Measurements from ENCODE around the gene PIP4P1.
"Not testable (repeated sequence)": the region's sequence is repeated elsewhere in the genome, so short reads cannot be mapped to it uniquely, and the experiment has no call there.

PIP4P1 gene

DNA sequence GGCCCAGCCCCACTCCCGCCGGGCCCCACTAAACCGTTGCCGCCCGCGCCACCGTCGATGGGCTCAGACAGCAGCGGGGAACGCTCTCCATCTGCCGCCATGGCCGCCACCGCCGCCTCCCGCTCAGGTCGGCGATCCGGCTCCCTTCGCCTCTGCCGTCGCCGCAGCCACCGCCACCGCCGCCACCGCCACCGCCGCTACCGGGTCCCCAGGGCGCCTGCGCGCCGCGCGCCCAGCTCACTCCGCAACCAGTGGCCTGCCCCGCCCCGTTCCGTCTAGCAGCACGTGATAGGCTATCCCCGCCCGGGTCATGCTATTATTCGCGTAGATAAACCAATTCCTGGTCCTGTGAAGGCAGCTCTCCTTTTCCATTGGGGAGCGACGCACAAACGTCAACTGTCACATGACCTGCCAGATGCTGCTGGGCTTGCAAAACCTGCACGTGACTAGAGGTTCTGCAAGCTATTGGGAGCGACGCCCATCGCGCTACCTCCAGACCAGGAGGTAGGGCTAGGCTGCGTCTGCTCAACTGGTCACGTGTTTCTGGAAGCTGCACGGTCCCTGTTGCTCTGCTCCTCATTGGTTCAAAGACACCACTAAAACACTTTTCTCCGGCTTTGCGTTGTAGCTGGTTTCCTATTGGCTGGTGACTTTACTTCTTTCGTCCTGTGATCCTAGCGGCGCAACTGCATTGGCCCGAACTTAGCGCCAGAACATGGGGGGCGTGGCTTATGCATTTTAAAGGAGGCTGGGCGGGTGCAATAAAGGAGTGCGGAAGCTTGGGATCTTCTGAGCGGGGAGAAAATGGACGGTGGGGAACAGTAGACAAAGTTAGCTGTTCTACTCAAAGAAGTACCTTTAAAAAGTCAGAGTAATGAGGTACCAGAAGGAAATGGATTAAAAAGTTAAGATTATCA lies at the start of gene PIP4P1:
Gene PIP4P1, minus strand, starts transcription at position 210 of the 917 bp plus-strand sequence. Its CDS starts 109 bp downstream, at position 101.
- DNase-seq (ENCODE audit: low read depth): peak; percentile 100
- TF ChIP-seq, protein P1, sequence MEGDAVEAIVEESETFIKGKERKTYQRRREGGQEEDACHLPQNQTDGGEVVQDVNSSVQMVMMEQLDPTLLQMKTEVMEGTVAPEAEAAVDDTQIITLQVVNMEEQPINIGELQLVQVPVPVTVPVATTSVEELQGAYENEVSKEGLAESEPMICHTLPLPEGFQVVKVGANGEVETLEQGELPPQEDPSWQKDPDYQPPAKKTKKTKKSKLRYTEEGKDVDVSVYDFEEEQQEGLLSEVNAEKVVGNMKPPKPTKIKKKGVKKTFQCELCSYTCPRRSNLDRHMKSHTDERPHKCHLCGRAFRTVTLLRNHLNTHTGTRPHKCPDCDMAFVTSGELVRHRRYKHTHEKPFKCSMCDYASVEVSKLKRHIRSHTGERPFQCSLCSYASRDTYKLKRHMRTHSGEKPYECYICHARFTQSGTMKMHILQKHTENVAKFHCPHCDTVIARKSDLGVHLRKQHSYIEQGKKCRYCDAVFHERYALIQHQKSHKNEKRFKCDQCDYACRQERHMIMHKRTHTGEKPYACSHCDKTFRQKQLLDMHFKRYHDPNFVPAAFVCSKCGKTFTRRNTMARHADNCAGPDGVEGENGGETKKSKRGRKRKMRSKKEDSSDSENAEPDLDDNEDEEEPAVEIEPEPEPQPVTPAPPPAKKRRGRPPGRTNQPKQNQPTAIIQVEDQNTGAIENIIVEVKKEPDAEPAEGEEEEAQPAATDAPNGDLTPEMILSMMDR (conservative IDR thresholded peaks at IDR 0.05; ENCODE audit: control insufficient read depth, insufficient read depth, low read depth, low read length): no peak
- peak within 1 kb of the TSS; percentile 87 for H3K4me3 ChIP-seq (ENCODE audit: control insufficient read depth, low read depth, low read length)

DNA sequence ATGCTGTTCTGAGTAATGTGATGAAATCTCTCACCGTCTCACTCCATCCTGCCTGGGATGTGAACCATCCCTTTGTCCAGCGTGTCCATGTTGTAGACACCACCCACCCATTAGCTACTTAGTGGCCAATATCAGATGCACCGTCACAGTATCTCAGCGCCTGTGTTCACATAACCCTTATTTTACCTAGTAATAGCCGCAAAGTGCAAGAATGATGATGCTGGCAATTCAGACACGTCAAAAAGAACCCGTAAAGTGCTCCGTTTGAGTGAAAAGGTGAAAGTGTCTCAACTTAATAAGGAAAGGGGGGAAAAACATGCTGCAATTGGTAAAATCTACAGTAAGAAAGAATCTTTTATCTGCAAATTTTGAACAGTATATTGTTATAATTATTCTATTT lies 47.1 kb upstream of the PIP4P1 start:
- H3K4me3 ChIP-seq (ENCODE audit: control insufficient read depth, low read depth, low read length): no peak overlapping the region
- TF ChIP-seq, protein P1 (conservative IDR thresholded peaks at IDR 0.05; ENCODE audit: control insufficient read depth, insufficient read depth, low read depth, low read length): no peak
- no peak for DNase-seq (ENCODE audit: low read depth)

DNA sequence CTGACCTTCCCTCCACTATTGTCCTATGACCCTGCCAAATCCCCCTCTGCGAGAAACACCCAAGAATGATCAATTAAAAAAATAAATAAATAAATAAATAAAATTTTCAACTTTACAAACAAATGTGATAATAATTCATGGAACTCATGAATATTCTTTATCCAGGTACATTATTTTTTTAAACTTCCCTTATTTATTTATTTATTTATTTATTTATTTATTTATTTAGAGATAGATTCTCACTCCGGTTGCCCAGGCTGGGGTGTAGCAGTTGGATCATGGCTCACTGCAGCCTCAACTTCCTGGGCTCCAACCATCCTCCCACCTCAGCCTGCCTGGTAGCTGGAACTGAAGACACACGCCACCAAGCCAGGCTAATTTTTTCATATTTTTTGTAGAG lies 46.3 kb upstream of the PIP4P1 start:
- not testable (repeated sequence) for H3K4me3 ChIP-seq (ENCODE audit: control insufficient read depth, low read depth, low read length); DNase-seq (ENCODE audit: low read depth)

DNA sequence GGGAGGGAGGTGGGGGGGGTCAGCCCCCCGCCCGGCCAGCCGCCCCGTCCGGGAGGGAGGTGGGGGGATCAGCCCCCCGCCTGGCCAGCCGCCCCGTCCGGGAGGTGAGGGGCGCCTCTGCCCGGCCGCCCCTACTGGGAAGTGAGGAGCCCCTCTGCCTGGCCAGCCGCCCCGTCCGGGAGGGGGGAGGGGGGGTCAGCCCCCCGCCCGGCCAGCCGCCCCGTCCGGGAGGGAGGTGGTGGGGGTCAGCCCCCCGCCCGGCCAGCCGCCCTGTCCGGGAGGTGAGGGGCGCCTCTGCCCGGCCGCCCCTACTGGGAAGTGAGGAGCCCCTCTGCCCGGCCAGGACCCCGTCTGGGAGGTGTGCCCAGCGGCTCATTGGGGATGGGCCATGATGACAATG lies 45.5 kb upstream of the PIP4P1 start:
- H3K4me3 ChIP-seq (ENCODE audit: control insufficient read depth, low read depth, low read length); DNase-seq (ENCODE audit: low read depth): not testable (repeated sequence)

DNA sequence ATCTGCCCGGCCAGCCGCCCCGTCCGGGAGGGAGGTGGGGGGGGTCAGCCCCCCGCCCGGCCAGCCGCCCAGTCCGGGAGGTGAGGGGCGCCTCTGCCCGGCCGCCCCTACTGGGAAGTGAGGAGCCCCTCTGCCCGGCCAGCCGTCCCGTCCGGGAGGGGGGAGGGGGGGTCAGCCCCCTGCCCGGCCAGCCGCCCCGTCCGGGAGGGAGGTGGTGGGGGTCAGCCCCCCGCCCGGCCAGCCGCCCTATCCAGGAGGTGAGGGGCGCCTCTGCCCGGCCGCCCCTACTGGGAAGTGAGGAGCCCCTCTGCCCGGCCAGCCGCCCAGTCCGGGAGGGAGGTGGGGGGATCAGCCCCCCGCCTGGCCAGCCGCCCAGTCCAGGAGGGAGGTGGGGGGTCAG lies 45.0 kb upstream of the PIP4P1 start:
- not testable (repeated sequence) for DNase-seq (ENCODE audit: low read depth); H3K4me3 ChIP-seq (ENCODE audit: control insufficient read depth, low read depth, low read length)

DNA sequence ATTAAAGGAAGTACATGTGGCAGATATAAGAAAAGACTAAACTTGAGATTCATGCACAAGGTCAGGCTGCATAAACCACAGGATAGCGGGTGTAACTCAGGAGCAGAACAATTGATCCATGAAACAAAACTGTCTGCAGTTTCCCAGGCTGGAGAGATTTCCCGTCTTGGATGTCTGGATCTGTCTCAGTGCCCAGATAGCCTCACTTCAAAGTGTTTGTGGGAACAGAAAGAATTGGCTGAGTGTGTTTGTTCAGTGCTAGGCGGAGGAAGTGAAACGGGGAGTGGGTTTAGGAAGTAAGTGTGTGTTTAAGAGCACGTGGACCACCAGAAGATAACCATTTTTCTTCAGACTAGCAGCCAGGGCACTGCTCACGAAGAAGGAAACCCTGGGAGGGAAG lies 42.7 kb upstream of the PIP4P1 start:
- no peak overlapping the region for H3K4me3 ChIP-seq (ENCODE audit: control insufficient read depth, low read depth, low read length)
- no peak for DNase-seq (ENCODE audit: low read depth)
- TF ChIP-seq, protein P1 (conservative IDR thresholded peaks at IDR 0.05; ENCODE audit: control insufficient read depth, insufficient read depth, low read depth, low read length): no peak

DNA sequence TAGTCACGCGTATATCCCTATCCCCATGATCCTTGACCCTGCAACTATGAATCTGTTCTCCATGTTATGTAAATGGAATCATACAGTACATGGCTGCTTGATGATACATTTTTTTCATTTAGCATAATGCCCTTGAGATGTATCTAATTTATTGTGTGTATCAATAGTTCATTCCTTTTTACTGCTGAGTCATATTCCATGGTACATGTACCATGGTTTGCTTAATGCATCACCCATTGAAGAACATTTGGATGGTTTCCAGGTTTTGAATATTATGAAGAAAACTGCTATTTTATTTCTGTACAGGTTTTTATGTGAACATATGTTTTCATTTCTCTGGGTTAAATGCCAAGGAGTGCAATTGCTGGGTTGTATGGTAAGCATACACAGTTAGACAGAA lies 40.1 kb upstream of the PIP4P1 start:
- TF ChIP-seq, protein P1 (conservative IDR thresholded peaks at IDR 0.05; ENCODE audit: control insufficient read depth, insufficient read depth, low read depth, low read length): no peak
- DNase-seq (ENCODE audit: low read depth): peak; percentile 83
- H3K4me3 ChIP-seq (ENCODE audit: control insufficient read depth, low read depth, low read length): no peak overlapping the region

DNA sequence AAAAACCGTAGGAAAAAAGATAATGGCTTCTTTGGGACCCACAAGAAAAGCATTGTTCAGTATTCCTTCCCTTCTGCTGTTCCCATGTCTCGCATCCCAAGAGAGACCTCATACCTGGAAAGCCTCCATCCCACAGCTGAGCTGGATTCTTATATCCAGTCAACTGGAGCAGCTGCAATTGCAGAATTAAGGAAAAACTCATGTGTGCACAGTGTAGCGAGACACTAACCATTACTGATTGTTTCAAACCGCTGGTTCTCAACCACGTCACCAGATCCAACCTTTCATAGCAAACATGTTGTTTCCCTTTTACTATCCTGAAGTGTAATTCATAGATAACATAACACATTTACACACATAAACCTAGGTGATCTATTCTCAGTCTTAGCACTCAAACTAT lies 38.6 kb upstream of the PIP4P1 start:
- DNase-seq (ENCODE audit: low read depth): no peak
- TF ChIP-seq, protein P1 (conservative IDR thresholded peaks at IDR 0.05; ENCODE audit: control insufficient read depth, insufficient read depth, low read depth, low read length): no peak
- no peak overlapping the region for H3K4me3 ChIP-seq (ENCODE audit: control insufficient read depth, low read depth, low read length)

Data from fibroblast of mammary gland (primary cell).